Superior temporal gyrus (tissue), 1 donor: ENCODE results near the gene LGI4.
A peak's percentile ranks its signal among the peaks of the same experiment; 100 is the strongest.

ENCODE experiments used
- DNase-seq: peaks from one replicate; pipeline ENCODE4 v3.0.0-alpha.2; 2016; ENCODE audit errors: extremely low spot score

LGI4 gene

DNA sequence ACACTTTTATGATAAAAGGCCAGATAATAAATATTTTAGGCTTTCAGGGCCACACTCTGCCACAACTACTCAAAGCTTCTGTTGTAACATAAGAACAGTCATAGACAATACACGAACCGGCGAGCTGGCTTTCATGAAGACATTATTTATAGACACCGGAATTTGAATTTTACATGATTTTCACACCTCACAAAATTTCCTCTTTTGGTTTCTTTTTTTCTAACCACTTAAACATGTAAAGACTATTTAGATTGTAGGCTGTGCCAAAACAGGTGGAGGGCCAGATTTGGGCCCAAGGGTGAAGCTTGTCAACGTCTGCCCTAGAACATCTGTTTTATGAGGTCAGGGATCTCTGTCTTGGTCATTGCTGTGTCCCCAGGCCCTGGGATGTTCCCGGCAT is 48.9 kb downstream of the LGI4 start:
- peak; percentile 63 for DNase-seq

GRCh38 chr19:35084509-35084762 is 50.4 kb downstream of the LGI4 start:
- DNase-seq, result no peak

- DNase-seq, result no peak
These were observed 51.0 kb downstream of the LGI4 start for GRCh38 chr19:35083691-35084508.

DNA sequence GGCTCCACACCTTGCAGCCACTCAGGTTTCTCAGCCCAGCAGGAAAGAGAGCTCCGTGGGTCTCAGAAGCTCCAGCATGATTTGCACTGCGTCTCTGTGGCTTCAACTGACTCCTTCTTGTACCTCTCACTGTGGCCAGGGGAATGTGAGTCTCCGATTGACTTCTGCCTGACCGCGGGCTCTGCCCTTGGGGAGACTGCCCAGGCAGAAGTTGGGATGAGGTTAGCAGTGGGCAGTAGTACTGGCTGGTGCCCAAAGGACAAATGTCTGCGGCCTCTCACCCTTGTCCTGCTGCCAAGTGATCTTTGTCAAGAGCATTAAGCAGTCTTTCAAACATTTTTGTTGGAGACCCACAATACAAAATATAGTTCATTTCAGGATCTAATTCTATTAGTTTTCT is 53.7 kb downstream of the LGI4 start:
- DNase-seq, result no peak

- DNase-seq, result no peak
These were observed 54.2 kb downstream of the LGI4 start for GRCh38 chr19:35080613-35081170.

DNA sequence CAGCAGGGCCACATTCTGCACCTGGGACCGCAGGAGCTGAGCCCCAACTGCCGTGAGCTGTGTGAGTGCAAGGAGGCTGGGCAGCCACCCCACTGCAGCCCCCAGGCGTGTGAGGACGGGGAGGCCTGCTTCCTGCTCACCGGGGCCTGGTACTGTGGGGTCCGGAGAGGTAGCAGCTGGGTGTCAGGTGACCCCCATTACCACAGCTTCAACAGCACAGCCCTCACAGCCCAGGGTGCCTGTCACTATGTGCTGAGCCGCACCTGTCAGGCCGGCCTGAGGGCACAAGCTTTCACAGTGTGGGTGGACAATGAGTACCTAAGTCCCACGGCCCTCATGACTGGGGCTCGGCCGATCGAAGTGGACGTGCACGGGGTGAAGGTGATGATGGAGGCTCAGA is 55.0 kb downstream of the LGI4 start:
- DNase-seq, result no peak

GRCh38 chr19:35077411-35078223 is 57.2 kb downstream of the LGI4 start:
- no peak for DNase-seq

DNA sequence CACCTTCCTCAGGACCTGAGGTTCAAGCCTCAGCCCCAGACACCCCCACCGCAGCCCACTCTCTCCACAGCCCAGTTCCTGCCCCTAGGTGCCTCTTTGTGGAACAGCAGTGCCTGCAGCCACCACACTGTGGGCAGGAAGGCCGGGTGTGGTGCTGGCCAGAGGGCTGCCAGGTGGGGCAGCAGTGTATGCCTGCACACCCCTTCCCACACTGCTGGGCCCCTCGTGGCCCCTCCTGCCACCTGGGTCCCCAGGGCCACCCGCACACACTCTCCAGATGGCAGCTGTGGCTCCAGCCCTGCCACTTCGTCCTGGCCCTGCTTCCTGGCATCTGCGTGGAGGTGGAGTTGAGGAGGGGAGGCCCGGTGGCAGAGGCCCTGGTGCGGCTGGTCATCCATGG is 58.2 kb downstream of the LGI4 start:
- no peak for DNase-seq

- DNase-seq, result no peak
These were observed 58.9 kb downstream of the LGI4 start for GRCh38 chr19:35076026-35076370.

GRCh38 chr19:35075202-35076025 is 59.4 kb downstream of the LGI4 start:
- no peak for DNase-seq
